Left ventricle myocardium superior (tissue), 1 donor: ENCODE results near the gene THADA. TPM values are rescaled to one million over a fixed set of nuclear protein-coding genes. Genes with fewer than 3 reads are reported as not detected.

ENCODE experiments used
- ATAC-seq: fragments of 200-7000 bp; cut with Tn5 transposase; one replicate; pipeline ENCODE4 v1.9.1; 2020; ENCODE audit warnings: mild to moderate bottlenecking, moderate library complexity
- DNase-seq: peaks from one replicate; pipeline ENCODE4 v3.0.0-alpha.2; 2020
- intact Hi-C: fragments of 100-400 bp; cut with micrococcal nuclease; formaldehyde crosslinking; loops from one replicate; pipeline ENCODE4 v1.11.0; 2022
- total RNA-seq: library from RNA; stranded (reverse); fragmentation: NEBNext Ultra II Directional; extraction: Animal tissue kit (Norgen Biotek cat#: 25700); gene quantifications from one replicate; pipeline ENCODE4 v1.2.1, GENCODE V29; 2021
- donor health status: DM: no; HTN: yes; CAD: no; lungs with severe emphysema.

Gene THADA
- total RNA-seq, 1 donor from 2014 or later = 12.1 TPM

DNA sequence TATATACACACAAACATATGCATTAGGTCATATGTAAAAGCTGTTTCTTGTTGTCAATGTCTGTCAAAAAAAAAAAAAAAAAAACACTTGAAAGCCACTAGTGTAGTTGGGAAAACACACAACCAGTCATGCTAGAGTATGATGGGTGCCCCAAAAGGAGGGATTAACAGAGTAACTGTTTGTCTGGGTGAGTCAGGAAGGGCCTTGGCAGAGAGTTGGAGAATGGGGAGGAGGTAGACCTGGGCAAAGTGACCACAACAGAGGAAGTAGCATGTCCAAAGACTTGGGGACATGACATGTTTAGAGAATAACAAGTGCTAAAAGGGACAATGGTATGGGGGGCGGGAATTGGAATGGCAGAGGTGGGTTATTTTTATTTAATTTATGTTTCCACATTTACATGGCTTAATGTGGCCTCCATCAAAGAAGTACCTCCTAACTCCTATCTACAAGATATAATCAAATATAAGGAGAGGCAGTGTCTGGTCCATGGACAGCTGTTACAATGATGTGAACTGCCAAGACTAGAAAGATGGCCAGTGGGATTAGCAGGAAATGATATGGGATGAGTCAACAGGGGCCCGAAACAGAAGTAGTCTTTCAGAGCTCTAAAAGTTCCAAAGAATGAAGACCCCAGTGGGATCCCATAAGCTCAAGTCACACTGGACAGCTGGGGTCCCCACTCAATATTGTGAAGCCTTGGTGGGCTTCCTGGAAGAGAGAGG is 269.6 kb downstream of the THADA start:
- intact Hi-C loops = no loop called here
- DNase-seq = no peak
- ATAC-seq = no peak

DNA sequence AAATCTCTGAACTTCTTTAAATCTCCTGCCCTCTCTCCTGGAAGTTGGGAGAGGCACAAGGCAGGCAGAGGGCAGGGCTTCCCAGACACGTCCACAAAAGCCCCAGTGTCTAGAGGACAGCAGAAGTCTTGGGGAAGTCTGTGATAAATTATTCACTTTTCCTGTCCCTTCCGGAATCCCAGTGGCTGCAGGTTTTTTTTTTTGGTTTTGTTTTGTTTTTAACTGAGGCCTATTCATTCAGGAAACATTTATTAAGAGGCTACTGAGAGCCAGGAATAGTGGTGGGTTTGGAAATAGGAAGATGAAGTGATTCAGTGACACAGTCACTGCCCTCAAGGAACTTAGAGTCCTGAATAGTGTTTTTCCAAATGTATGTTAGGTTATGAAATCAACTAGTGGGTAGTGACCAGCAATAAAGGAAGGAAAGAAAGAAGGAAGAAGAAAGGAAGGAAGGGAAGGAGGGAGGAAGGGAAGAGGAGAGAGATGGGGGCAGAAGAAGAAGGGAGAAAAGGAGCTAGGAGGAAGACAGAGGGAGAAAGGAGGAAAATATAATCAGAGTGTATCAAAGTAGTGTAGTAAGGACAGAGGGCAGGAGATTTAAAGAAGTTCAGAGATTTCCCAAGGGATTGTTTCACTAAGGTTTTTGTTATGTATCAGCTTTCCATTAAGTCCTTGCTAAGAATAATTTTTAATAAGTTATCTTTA is 270.6 kb downstream of the THADA start:
- DNase-seq (no peak), ATAC-seq (no peak)
- intact Hi-C loops = no loop called here

DNA sequence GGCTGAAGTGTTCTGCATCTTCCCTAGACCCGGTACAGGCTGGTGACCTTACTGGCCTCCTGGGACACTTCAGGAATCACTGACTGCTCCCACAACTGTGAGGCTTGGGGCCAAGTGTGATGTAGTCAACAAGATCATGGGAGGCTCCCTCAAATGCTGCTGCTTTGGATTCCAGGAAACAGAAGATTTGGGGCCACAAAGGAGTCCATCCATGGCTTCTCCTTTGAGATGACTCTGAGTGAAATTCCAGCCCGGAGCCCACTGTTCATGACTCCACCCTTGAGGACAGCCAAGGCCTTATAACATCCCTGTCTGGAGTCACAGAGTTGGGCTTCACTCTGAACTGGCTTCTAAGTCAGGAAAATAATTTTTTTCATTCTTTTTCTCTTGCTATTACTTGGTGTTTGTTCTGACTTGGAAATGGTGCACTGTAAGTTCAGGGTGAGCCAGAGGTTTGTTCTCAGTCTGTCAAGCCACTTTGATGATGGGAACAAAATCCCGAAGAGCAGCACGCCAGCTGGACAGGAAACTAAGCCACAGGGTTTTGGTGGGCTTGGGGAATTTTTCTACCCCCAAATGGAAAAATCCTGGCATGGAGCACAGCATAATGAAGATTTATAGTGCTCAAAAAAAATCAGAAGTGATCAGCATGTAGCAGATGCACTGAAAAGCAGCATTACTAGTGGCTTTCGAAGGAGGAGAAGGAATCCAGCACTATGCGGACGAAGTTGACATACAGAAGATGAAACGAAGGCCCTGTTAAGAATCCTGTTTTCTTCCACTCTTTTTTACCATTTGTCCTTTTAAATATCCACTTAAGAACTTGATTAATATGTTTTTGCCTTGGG is 271.4 kb downstream of the THADA start:
- peak; percentile 86 for ATAC-seq
- intact Hi-C loops = no loop called here
- peak; percentile 75 for DNase-seq

DNA sequence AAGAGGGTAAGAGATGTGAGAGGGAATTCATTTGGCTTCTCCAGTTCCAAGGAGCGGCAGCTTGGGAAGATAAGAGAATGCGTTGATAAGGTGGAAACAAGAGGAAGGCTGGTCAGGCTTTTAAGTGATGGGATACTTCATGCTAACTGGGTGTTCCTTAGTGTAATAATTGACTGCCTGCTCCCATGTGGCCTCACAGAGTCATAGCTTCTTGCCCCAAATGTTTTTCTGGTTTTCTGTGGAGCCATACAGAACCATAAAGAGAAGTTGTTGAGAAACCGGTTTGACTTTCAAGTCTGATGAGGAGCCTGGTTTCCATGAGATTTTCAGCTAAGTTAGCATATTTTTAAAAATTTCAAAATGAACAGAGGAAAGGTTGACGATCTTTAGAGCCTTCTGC is 272.0 kb downstream of the THADA start:
- DNase-seq (no peak), ATAC-seq (peak; percentile 40)
- intact Hi-C loops = no loop called here

DNA sequence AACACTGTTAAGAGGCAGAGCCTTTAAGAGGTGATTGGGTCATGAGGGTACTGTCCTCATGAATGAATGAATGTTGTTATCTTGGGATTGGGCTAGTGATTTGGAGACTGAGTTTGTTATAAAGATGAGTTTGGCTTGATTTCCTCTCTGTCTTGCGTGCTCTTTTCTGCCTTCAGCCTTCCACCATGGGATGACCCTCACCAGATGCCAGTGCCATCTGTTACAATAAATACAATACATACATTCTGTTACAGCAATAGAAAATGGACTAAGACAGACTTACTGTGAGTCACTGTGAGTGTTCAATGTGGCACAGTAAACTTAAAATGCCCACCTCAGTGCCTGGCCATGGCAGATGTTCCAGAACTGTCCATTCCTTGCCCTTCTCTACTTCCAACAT is 274.4 kb downstream of the THADA start:
- intact Hi-C loops = no loop called here
- no peak for DNase-seq
- ATAC-seq = no peak

DNA sequence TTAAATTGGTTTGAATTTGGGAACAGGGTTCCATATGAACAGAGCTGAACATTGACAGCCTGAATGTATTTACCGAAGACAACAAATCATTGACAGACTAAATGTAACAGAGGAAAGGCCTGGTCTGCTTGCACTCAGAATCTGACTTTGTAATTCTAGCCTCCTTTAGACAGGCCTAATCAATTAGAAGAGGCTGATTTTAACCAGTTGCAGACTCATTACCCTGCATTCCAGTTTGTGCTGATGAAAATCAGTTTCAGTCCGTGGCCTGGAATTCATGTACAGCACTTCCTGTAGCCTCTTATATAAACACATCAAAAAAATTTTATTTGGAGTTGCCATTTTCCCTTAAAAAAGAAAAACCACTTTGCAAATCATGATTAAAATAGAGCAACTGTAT is 276.3 kb downstream of the THADA start:
- DNase-seq (no peak), ATAC-seq (no peak)
- intact Hi-C loops = no loop called here

DNA sequence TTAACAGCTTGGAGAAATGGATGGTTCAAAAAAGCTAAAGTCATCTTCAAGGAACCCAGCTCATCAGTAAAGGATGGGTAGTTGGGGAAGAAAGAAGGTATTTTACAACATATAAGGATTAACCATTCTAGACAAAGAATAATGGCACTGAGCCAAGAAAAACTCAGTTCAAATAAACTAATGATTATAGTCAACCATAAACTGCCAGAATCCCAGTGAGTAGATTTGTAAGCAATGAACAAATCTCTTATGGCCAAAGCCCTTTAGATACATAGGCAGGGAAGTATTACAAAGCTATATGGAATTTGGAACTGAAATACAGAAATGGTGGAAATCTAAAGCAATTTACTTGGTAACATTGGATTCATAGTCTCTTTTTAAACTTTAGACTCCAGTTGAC is 277.0 kb downstream of the THADA start:
- ATAC-seq = no peak
- intact Hi-C loops = no loop called here

DNA sequence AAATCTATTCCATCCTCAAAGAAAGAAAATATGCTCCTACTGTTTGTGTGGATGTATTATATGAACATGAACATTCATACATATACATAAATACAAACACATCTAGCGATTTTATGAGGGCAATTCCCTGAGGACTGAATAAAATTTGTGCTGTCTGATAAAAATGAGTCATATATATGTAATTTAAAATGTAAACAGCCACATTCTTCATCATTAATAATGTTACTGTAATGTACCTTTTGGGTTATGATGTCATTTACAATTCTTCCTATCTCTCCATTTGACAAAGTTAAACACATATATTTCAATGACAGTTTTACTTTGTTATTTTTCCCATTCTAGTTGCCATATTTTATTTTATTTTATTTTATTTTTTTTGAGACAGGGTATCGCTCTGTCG is 278.2 kb downstream of the THADA start:
- no peak for DNase-seq
- intact Hi-C loops = no loop called here
- no peak for ATAC-seq

More for the DNA sequence above, 277.0 kb downstream of the THADA start:
- DNase-seq = no peak

DNA sequence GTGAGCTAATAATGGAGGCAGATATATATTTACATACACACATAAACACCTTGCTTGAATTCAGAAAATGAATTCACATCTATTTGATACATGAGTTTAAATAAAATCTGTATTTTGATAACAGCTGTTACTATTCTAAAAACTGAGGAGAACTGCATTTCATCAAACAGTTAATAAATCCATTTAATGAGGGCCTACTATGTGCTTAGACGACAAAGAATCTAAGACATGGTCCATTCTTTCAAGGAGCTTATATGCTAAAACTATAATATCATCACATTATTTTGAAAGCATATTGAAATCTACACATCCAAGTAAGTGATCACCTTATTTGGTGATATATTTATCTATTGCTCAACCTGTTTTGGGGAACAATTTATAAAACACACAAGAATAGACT is 278.6 kb downstream of the THADA start:
- ATAC-seq (no peak), DNase-seq (no peak)
- intact Hi-C loops = no loop called here

DNA sequence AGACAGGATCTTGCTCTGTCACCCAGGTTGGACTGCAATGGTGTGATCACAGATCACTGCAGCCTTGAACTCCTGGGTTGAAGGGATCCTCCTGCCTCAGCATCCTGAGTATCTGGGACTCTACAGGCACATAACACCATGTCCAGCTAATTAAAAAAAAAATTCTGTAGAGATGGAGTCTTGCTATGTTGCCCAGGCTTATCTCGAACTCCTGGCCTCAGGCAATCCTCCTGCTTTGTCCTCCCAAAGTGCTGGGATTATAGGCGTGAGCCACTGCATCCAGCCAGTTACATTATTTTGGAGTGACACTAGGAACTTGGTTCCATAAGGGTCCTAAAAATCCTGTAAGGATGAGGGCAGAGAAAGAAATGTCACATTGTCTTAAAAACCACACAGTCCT is 280.4 kb downstream of the THADA start:
- intact Hi-C loops = no loop called here
- DNase-seq (no peak), ATAC-seq (no peak)

DNA sequence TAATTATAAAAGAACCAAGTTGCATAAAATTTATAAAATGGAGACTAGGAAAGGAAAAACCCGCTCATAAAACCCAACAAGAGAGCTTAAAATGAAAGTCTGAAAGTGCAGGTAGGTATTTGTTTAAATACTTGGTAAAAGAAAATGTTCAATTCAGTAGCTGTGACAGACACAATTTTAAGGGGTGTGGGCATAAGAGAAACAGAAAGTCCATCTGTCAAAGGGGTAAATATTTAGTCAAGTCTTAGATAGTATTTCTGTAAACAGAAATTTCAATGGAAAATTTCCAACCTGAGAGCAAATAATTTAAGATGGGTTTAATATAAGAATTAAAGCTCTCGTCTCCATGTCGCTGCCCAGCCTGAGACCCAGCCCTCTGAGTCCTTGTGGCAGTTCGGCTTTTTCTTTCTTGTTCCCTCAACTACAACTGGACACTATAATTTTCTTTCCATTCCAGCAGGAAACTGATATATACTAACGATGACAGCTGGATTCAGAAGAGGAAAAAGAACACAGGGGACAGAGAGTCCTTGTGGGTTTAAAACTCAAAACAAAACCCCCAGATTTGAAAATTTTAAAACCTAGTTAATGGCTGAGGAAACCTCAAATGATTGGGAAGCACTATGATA is 281.4 kb downstream of the THADA start:
- no peak for DNase-seq
- ATAC-seq = no peak
- intact Hi-C loops = no loop called here

DNA sequence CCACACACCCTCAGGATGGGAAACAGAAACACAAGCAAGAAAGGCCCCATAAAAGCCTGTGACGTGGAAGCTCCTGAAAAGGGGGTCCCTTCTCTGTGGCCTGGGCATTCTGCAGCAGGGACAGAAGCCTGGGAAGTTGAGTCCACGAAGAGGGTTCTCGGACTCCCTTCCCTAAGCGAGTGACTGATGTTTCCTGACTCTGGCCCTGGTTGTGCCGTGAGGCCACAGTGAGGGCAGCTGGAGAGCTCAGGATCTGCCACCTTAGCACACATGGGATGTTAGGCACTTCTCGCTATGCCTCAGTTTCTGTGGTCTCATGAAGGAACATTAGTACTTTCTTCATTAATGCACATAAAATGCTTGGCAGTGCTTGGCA is 282.2 kb downstream of the THADA start:
- intact Hi-C loops = no loop called here
- ATAC-seq (peak; percentile 22), DNase-seq (no peak)

DNA sequence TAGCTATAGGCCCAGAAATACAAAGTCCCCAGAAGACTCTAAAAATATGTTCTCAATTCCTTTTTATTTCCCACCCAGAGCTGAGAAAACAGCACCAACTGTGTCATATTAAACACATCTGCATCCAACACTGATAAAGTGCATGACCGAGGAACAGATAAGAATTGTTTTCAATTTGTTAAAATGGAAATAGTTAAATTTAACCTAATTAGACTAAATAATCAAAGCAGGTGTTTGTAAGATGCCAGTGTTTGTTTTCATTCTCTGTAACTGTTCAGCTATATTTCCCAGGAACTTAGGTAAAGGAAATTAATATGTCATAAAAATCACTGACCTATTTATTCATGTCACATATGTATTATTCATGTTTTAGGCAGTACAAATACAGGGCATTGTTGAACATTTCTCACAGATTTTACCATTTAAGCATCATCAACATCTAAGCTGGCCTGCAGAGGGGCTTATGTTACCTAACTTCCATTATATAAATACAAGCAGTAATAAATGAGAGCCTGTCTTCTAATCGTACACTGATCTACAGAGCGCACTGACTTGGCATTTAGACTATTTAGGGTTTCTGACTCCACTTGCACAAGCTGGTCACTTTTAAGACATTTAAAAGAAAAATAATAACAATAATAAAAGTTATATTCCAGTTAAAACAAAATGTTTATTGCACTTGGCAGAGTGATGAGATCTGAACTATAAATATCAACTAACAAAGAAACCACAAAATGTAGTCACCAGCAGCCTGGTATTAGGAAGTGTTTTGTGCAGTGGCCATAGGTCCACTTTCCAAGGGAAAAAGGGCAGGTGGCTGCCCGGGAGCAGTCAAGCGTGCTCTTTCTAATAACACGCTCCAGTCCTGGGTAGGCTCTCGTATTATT is 282.8 kb downstream of the THADA start:
- DNase-seq (no peak), ATAC-seq (peak; percentile 42)
- intact Hi-C loops = no loop called here

DNA sequence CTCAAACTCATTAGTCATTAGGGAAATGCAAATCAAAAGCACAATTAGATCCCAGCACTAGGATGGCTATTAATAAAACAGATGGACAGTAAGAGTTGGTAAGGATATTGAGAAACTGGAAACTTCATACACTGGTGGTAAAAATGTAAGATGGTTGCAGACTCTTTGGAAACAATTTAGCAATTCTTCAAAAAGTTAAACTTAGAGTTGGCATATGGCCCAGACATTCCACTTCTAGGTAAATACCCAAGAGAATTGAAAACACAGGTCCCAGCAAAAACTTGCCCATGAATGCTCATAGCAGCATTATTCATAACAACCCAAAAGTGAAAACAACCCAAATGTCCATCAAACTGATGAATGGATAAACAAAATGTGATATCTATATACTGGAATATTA is 284.6 kb downstream of the THADA start:
- no peak for ATAC-seq
- DNase-seq = no peak
- intact Hi-C loops = no loop called here

DNA sequence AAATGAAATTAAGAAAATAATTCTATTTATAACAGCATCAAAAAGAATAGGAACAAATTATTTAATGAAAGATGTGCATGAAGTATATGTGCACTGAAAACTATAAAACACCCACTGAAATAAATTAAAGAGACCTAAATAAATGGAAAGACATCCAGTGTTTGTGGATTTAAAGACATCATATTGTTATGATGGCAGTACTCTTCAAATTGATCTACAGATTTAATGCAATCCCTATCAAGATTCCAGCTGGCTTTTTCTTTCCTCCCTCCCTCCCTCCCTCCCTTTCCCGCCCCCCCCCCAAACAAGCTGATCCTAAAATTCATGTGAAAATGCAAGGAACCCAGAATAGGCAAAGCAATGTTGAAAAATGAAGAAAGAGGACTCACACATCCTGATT is 285.9 kb downstream of the THADA start:
- DNase-seq = no peak
- intact Hi-C loops = no loop called here
- ATAC-seq = no peak

DNA sequence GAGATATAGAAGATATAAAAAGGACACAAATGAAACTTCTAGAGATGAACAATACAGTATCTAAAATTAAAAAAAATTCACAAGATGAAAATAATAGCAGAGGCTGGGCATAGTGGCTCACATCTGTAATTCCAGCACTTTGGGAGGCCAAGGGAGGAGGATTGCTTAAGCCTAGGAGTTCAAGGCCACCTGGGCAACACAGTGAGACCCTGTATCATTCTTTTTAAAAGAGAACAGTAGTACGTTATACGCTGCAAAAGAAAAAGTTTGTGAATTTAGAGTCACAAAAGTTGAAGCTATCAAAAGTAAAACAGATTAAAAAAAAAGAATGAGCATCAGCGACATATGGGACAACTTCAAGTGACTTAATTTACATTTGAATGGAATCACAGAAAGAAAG is 287.9 kb downstream of the THADA start:
- ATAC-seq (no peak), DNase-seq (no peak)
- intact Hi-C loops = no loop called here

DNA sequence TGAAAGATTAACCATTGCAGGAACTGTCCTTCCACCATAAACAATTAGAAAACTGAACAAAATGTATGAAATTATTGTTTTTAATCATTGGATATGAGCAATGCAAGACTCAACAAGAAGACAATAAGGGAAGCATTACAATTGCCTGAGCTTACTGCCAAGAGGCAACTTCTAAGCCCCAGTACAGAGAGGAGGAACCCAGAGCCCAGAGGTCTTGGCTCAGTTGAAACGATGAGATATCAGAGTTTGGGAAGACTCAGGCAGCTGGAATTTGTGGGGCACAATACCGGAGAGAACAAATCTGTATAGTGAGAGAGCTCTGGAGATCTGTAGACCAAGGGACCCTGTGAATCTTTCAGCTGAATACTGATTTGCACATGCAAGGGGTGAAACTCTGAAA is 288.8 kb downstream of the THADA start:
- intact Hi-C loops = no loop called here
- no peak for ATAC-seq

DNA sequence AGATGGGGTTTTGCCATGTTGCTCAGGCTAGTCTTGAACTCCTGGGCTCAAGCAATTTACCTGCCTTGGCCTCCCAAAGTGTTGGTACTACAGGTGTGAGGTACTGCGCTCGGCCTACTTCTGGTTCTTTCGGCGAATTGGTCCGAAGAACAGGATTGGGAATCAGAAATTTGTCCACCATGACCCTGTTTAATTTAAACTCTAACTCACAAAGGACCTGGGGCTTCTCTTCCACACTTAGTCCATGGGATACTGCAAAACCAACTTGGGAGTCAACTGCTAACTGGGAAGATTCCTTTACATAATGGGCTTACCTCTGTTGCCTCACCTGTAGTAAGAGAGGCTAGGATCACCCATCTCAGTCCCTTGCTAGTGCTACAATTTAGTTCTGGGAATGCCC is 289.6 kb downstream of the THADA start:
- no peak for ATAC-seq
- no peak for DNase-seq
- intact Hi-C loops = no loop called here

More for the DNA sequence above, 288.8 kb downstream of the THADA start:
- DNase-seq = no peak

DNA sequence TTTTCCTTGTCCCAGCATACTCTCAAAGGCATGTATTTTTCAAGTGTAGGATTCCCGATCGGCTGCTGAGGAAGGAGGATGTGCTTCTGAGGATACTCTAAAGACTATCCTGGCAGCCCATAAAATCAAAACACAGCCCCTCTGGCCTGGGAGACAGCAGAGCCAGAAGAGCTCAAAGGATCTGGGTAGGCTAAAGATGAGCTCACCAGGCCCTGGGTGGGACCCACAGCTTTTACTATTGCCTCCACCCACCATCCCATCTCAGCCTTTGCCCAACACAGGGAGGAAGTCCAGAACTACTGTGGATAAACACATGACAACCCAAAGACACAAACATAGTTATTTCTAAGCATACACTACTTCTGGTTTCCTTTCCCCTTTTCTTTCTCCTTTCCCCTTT is 290.3 kb downstream of the THADA start:
- intact Hi-C loops = no loop called here
- ATAC-seq (peak; percentile 84), DNase-seq (peak; percentile 63)
